Measurements from ENCODE around the gene FAM9A.

DNA sequence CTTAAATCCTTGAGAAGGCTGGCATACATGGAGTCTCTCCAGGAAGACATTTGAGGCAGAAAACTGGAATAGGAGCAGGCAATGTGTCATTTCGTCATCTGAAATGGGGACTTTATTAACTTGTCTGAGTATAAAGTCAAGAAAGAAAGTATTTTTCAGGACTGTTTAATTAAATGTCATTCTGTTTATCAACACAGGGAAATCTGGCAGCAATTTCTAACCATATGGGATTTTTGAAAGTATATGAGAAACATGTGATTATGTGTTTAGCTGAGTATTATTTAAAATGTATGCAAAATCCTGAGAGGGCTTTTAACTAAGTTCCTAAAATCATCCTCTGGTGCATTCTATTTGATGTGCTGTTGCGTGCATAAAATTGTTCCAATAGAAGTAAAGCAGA is 3.9 kb upstream of the FAM9A start:
- TF ChIP-seq, protein P1, sequence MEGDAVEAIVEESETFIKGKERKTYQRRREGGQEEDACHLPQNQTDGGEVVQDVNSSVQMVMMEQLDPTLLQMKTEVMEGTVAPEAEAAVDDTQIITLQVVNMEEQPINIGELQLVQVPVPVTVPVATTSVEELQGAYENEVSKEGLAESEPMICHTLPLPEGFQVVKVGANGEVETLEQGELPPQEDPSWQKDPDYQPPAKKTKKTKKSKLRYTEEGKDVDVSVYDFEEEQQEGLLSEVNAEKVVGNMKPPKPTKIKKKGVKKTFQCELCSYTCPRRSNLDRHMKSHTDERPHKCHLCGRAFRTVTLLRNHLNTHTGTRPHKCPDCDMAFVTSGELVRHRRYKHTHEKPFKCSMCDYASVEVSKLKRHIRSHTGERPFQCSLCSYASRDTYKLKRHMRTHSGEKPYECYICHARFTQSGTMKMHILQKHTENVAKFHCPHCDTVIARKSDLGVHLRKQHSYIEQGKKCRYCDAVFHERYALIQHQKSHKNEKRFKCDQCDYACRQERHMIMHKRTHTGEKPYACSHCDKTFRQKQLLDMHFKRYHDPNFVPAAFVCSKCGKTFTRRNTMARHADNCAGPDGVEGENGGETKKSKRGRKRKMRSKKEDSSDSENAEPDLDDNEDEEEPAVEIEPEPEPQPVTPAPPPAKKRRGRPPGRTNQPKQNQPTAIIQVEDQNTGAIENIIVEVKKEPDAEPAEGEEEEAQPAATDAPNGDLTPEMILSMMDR (conservative IDR thresholded peaks at IDR 0.05; ENCODE audit: low read depth, low read length), result no peak
- TF ChIP-seq EZH2 (IDR thresholded peaks at IDR 0.05; ENCODE audit: borderline replicate concordance, low read depth, low read length, poor library complexity, severe bottlenecking), result no peak
